Measurements from ENCODE around the gene PKMYT1.

PKMYT1 gene

DNA sequence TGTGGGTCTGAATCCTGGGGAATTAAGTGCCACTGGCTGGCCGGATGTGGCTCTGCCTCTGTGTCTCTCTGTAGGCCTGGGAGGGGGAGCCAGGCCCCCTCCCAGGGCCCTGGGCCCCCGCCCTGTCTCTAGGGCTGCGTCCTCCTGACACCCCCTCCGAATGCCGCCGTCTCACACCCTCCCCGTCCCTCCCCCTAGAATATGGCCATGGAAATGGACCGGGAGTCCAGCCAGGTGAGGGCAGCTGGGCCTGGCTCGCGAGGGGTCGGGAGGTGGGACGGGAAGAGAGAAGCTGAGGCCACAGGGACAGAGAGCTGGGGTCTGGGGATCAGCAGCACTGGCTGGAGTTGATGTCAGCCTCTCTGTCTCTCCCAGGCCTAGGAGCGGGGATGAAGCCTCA lies 16.1 kb upstream of the PKMYT1 start:
- no peak for DNase-seq (ENCODE audit: low read depth)

DNA sequence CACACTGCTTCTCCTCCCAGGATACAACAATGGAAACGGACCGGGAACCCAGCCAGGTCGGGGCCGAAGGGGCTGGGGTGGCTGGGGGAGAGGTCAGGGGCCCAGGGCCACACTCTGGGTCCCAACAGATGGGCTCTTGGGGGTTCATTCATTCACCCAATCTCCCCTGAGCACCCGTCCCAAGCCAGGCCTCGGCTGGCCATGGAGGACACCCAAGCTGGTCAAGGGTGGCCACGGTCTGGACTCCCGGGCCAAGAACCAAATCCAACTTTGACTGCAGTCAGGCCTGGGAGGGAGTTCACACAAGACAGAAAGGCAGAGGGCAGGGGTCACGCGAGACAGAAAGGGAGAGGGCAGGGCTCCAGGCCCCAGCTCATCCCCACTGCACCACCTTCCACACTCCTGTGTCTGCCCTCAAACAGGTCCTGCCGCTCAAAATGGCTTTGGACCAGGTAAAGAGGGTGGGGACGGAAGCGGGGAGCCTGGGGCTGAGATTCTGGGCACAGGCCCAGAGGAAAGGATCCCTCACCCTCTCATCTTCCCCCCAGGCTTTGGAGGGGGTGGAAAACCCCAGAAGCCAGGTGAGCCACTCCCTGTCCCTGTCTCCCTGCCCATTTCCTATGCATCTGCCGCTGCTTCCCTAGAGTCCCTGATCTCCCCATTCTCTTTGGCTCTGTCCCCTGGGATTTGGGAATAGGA lies 12.3 kb upstream of the PKMYT1 start:
- no peak for DNase-seq (ENCODE audit: low read depth)

DNA sequence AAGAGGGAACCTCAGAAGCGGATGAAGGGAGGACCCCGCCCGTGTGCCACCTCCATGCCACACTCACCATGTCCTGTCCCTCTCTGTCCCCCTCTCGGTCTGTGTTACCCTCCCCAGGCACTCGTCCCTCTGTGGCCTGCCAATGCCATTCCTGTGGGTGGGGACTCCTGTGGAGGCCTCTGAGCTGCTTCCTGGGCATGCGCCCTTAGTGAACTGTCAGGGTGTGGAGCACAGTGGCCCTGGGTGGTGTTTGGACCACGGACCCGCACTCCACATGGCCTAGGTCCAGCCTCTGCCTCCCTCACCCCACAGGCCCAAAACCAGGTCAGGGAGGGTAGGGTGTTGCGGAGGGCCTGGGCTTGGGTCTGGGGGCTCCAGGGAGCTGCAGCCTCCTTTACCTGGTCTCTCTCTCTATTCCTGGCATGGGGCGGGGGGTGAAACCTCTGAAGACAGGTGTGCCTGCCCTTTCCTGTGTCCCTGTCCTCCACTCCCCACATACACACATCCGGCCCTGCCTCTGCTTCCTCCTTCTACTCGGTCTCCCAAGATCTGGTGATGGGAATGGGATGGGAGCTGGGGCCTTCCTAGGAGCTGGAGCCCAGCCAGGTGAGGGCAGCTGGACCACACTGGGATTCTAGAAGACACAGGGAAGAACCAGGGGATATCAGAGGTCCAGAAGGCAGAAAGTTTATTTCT lies 11.5 kb upstream of the PKMYT1 start:
- DNase-seq (ENCODE audit: low read depth) = no peak

DNA sequence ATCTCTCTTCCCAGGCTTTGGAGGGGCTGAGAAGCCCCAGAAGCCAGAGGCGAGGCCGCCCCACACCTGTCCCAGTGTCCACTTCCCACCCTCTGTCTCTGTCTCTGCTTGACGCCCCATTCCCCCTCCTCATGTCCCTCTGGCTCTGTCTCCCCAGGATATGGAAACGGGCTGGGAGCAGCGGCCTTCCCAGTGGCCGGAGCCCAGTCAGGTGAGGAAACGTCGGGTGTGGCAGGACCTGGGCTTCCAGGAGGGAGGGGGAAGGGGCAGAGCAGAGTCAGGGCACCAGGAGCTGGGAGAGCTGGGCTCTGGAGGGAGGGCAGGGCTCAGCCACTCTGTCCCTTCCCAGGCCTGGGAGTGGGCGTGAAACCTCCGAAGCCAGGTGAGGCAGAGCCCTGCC lies 10.6 kb upstream of the PKMYT1 start:
- DNase-seq (ENCODE audit: low read depth) = no peak

DNA sequence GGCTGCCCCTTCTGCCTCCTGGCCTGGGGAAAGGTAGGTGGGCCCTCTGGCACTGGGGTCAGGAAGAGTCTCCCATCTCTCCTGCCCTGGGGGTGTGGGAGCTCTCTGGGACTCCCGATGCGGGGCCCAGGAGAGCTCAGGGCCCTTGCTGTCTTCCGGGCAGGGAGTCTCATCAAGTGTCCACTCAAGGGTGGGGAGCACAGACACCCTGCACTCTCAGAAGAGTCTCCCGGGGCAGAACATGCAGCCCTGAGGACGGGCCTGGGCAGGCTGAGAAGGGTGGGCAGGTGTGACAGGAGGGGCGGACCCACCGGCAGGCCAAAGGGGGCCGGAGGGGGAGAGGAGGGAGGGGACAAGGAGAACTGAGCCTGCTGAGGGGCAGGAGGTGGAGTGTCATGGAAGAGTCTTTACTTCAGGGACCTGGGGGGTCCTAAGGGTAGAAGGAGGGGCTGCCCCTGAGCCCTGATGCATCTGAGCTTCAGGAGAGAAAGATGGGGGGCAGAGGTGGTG lies 8.4 kb upstream of the PKMYT1 start:
- DNase-seq (ENCODE audit: low read depth) = no peak

DNA sequence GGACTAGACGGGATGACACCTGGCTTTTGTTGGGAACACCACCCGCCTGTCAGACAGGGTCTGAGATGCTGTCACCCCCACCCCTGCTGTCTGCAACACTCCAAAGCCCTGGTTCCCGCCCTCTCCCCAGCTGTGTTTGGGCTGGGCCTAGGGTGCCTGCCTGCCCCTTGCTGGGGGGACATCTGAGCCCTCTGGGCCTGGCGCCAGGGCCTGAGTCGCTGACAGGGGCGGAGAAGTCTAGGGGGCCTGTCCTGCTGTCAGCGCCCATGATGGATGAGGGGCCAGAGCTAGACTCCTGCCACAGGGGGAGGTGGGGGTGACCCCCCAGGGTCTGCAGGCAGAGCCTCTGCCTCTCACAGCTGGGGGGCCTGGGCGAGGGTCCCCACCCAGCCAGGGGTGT lies 7.6 kb upstream of the PKMYT1 start:
- DNase-seq (ENCODE audit: low read depth) = no peak

DNA sequence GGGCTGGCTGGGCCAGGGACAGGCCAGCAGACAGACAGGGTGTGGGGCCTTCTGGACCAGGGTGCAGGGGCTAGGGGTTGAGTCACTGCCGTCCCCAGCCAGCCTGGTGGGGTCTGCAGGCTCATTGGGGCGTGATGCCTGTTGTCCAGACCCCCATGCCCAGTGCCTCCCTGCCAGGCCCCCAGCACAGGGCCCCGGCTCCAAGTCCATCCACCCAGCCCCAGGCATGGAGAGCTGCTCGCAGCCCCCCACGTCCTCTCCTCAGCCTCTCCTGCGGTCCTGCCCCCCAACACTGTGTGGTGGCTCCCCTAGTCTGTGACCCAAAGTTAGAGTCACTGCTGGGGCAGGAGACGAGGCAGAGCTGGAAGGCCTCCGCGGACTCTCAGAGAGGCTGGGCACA lies 7.0 kb upstream of the PKMYT1 start:
- DNase-seq (ENCODE audit: low read depth) = no peak

DNA sequence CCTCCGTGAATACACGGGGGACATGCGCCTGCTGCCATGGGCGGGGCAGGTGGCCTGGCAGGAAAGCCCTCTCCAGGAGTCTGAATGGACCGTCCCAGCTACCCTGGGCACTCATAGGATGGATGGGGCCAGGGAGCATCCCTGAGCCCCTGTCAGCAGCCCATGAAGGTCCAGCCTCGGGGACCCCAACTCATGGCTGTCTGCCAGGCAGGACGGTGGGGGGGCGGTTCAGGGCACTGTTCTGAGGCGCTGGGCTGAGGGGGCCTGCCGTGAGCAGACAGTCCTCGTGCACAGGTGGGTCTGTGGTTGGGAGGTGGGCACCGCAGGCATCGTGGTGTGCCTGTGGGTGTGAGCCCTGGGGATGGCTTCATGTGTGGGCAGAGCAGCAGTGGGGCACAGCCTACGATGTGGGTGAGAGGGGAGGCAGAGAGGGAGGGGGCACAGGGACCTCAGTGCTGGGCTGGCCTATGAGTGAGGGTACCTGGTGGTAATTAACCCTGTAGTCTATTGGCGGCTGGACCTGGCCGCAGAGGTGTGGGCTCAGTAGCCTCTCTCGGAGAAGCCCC lies 6.5 kb upstream of the PKMYT1 start:
- DNase-seq (ENCODE audit: low read depth) = no peak

DNA sequence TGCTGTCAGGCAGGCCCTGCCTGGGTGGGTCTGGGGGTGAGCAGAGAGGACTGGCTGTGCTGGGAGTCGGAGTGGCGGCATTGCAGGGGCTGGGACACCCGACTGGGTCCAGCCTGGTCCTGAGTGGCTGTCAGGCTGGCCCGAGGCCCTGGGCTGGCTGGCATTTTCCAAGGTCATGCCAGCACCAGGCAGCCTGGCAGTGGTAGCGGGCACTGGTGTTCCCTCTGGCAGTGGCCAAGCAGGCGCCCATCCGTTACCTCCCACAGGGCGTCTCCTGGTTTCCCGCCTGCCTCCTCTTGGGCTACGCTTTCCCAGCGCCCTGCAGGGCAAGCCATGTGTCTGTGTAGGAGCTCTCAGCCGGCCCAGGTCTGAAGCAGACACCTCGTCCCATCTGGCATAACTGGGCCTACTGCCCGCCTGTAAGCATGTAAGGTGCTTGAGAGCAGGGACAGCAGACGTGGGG lies 5.7 kb upstream of the PKMYT1 start:
- DNase-seq (ENCODE audit: low read depth) = no peak

DNA sequence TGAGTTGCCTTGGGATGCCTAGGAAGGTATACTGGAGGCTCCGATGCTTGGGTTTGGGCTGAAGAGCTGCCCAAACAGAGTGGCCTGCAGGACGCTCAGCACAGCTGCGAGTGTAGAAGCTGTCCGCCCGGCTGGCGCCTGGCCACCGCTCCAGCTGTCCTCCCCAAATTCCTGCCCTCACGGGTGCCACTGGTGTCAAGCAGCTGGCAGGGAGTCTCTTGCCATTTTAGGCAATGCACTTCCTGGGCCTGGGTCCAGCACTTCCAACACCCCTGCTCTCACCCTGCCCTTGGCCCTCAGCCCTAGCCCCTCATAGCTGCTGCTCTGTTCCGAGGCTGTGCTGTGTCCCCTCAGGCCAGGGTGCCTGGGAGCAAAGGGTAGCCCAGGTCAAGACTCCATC lies 5.2 kb upstream of the PKMYT1 start:
- no peak for DNase-seq (ENCODE audit: low read depth)

DNA sequence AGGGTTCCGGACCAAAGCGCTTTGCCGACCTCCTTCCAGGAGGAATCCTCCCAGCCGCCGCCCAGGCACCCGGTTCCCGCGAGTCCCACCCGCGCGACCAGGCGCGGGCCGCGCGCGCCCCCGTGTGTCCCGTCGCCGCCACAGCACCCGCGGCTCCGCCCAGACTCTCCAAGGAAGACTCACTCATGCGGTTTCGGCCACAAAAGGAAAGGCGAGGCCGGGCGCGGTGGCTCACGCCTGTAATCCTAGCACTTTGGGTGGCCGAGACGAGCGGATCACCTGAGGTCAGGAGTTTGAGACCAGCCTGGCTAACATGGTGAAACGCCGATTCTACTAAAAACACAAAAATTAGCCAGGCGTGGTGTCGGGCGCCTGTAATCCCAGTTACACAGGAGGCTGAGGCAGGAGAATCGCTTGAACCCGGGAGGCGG lies 3.5 kb upstream of the PKMYT1 start:
- no peak for DNase-seq (ENCODE audit: low read depth)

DNA sequence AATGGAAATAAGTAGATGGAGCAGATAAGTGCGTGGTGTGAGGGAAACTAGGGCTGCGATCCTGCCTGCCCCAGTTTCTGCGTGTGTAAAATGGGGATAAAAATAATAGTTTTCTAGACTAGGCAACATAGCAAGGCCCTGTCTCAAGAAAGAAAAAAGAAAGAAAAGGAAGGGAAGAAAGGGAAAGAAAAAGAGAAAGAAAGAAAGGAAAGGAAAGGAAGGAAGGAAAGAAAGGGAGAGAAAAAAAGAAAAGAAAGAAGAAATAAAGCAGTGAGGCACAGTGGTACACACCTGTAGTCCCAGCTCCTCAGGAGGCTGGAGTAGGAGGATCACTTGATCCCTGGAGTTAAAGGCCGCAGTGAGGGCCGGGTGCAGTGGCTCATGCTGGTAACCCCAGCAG lies 2.2 kb upstream of the PKMYT1 start:
- no peak for DNase-seq (ENCODE audit: low read depth)

DNA sequence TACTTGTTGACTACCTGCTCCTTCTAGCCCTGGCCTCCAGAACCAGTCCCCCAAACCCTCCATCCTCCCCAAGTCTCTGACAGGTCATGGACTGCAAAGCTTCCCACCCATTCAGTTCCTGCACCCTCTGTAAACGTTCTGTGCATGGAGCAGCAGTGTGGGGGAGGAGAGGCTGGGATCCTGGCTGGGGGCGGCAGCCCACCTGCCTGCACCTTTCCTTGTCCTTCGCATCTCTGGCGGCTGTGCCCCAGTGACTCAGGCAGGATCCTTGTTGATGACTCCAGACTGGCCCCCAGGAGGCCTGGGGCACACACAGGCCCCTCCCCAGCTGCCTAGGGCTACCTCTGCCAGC lies 1.6 kb upstream of the PKMYT1 start:
- no peak for DNase-seq (ENCODE audit: low read depth)

DNA sequence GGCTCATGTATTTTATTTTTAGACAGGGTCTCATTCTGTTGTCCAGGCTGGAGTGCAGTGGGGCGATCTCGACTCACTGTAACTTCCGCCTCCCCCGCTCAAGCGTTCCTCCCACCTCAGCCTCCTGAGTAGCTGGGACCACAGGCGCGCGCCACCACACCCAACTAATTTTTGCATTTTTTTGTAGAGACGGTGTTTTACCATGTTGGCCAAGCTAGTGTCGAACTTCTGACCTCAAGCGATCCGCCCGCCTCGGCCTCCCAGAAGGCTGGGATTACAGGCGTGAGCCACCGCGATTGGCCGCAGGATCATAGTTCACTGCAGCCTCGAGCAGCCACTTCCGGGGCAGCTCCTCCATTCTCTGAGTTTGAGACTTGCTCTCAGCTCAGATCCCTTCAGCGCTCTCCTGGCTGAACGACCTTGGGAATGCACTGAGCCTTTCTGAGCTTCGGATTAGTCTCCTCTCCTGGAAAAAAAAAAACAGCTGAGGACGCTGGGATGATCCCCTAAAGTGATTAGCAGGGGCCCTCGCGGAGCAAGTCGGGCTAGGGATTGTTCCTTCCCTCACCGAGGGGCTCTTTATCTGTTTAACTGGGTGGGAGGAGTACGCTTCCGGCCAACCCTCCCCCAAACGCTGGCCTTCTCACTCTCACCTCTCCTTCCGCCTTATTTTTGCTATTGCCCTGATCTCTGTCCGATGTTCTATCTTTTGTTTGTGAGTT lies 1.1 kb upstream of the PKMYT1 start:
- no peak for DNase-seq (ENCODE audit: low read depth)

DNA sequence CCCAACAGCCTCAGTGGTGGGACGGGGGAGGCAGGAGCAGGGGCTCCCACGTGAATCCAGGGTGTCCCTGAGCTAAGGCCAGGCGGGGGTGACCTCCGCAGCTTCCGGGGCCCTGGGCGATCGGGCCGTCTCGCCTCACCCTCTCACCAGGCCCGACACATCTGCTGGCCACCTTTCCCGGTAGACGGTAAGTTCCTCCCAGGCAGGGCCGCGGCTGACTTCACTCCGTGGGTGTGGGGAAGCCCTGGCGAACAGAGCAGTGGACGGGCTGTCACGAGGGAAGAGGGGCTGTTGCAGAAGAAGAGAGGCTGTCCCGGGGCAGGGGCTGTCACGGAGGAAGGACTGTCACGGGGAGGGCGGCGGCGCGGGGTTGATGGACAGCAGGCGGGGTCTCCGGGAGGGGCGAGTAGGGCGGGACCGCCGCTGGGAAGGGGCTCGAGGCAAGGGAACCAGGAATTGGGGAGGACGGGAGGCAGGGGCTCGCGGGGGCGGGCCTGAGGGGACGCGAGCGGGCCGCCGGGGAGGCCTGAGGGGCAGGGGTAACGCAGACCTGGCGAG lies 498 bp downstream of the PKMYT1 start:
- no peak for DNase-seq (ENCODE audit: low read depth)

DNA sequence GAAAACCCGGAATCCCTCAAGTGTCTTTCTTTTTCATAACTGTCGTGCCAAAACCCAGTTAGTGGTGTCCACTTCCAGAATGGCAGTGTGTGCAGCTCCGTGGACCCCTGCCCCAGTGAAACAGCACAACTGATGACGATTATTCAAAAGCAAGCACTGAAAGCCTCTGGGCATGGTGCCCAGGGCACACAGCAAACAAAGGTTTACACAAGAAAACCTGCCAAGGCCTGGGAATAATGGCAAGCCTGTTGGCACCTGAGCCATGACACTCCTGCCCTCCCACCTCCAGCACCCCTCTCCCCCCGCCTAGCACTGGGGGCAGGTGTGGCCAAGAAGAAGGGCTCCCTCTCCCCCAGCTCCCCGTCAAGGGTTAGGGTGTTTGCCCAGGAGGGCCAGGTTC lies 2.8 kb downstream of the PKMYT1 start:
- no peak for DNase-seq (ENCODE audit: low read depth)

DNA sequence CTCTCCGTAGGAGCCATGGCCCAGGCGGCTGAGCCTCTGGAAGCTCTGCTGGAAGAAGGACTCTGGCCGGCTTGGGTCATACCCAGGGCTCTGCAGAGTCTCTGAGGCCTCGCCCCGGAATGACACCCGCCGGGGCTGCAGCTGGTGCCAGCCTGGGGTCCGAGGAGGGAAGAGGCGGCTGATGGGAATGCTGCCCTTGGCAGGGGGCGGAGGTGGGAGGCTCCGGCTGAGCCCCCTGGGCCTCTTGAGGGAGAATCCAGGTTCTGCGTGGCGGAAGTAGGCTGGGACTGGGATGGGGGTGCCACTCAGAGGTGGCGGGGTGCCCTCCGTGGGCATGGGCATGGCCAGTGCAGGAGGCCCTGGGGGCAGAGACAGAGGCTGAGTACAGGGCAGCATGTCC lies 3.6 kb downstream of the PKMYT1 start:
- no peak for DNase-seq (ENCODE audit: low read depth)

DNA sequence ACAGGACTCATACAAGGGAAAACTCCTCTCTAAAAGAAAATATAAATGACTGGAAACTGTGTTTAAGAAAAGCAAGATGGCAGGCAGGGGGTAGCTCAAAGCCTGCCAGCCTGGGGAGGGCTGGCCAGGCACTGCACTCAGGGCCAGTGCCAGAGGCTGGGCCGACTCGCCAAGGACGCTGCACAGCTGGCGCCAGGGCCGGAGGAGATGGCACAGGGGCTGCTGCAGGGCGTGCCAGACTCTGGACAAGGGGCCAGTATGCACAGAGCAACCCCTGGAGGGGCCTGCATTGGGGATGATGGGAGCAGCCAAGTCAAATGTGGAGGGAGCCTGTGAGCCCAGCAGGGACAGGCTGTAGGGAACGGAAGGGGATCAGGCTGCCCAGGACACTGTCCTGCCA lies 4.0 kb downstream of the PKMYT1 start:
- DNase-seq (ENCODE audit: low read depth) = no peak

DNA sequence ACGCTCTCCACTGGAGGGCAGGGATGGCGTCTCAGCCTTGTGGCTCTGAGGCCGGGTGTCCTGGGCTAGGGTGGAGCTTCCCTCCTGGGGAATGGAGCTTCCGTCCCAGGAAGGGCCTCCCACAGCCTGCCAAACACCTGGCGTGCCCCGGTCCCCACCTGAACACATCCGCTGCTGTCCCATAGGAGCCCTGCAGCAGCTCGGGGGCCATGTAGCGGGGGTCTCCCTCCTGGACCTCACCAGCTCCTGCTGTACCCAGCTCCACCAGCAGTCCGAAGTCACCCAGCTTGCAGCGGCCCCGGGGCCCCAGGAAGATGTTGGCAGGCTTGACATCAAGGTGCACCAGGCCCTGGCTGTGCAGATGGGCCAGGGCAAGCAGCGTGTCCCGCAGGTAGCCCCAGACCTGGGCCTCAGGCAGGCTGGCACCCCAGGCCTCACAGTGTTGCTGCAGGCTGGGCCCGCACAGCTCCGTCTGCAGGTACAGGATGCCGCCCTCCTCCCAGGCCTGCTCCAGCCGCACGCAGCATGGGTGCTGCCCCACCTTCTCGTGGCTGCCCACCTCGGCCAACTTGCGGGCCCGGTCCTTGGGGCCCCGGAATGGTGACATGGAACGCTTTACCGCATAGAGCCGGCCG lies 5.0 kb downstream of the PKMYT1 start:
- DNase-seq (ENCODE audit: low read depth) = no peak

DNA sequence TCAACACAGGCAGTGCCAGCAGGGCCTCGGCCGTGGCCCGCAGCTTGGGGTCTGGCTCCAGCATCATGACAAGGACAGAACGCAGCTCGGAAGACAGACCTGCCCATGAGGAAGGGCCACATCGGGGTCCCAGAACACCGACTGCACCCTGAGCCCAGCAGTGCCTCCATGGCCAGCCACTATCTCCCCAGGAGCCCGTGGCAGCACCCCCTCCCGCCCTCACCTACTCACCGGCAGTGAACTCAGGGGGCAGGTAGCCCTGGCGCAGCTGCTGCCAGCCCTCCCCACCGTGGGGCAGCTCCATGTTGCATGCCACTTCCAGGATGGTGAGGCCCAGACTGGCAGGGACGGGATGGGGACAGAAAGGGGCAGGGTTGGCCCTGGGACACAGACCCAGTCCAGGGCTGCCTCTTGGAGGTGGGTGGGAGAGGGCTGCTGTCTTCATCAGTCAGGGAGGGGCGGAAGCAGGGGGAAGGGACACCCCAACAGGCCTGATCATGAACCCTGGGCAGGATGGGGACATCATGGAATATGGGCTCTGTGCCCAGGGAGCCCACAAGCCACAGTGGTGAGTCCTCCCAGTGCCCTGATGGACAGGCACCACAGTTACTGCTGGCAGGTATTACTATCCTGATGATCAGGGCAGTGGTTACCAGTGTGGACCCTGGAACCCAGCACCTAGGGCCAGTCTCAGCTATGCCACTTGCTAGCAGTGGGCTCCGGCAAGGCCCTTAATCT lies 5.8 kb downstream of the PKMYT1 start:
- no peak for DNase-seq (ENCODE audit: low read depth)

DNA sequence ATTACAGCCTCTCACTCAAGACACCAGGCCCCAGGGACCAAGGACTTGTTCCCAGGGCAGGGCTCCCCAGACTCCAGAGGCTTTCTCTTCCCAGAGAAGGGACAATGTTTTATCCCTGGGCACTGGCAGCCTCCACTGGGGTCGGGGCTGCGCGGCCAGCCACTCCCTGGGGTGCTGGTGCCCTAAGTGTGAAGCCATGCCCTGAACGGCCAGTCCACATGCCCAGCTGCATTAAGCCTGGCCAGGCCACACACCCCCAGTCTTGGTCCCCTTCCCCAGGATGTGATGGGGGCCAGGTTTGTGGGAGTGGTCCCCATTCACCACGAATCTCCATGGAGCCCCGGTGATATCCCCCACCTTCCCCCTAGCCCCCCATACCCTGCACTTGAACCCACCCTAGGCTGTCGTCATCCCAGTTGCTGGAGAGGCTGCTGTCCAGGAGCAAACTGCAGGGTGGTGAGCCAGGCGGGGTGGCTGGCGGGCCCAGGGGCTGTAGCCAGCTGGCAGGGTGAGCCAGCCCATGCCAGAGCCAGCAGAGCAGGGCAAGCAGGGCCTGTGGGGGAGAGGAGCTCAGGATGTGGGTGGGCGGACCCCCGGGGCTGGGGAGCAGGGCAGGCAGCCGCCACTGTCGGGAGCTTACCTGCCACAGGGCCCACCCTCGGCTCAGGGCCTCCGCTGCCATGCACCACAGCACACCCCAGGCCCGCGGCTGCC lies 6.5 kb downstream of the PKMYT1 start:
- DNase-seq (ENCODE audit: low read depth) = no peak
